Retinal pigment epithelial cell (primary cell): Measurements from ENCODE around the gene GALNT9.

Source experiments
- DNase-seq: peaks from one replicate; pipeline ENCODE4 v3.0.0-alpha.2; 2010; ENCODE audit warnings: low read depth
- H3K4me3 ChIP-seq: 2 replicates; pipeline ENCODE4 v1.5.1; 2011; ENCODE audit warnings: mild to moderate bottlenecking, low read length, control low read depth, moderate library complexity
- TF ChIP-seq, protein P1 (sequence below): conservative IDR thresholded peaks from 2 replicates; pipeline ENCODE4 v1.5.1; 2011; ENCODE audit warnings: low read depth, low read length, control low read depth, inconsistent platforms

Gene GALNT9

DNA sequence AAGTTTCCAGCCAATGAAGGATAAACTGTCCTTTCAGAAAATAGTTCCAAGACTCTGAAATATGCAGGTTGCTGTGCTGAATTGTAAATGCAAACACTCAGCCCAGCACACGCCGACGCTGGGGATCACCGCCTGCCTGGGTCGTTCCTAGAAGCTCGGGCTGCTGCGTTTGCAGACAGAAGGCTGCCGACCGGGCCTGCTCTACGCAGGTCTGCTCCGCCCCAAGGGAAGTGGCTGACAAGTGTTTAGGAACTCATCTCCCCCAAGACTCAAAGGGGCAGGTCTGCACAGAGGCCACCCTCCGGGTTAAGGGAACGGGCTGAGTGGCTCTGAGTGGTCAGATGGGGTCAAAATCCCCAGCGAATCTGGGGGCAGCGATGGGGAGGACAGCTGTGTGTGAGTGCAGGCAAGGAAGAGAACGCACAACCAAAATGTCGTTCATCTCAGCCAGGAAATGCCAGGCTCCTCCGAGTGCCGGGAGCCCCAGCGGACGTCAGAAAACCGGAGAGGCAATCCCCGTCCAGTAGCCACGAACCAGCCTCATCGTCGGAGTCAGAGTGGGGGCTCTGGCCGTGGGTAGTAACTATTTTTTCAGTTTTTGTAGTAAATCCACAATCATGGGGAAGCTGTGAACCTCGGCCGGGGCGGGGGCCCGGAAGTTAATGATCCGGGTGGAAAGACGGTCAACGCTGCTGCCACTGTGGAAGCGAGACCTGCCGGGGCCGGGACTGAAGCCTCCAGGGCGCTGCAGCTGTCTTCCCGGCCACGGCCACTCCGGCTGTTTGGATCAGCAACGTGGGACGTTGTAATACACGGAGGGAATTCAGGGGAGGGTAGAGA, 6.0 kb downstream of the GALNT9 start:
- DNase-seq = no peak
- H3K4me3 ChIP-seq = no peak overlapping the region
- TF ChIP-seq, protein P1, sequence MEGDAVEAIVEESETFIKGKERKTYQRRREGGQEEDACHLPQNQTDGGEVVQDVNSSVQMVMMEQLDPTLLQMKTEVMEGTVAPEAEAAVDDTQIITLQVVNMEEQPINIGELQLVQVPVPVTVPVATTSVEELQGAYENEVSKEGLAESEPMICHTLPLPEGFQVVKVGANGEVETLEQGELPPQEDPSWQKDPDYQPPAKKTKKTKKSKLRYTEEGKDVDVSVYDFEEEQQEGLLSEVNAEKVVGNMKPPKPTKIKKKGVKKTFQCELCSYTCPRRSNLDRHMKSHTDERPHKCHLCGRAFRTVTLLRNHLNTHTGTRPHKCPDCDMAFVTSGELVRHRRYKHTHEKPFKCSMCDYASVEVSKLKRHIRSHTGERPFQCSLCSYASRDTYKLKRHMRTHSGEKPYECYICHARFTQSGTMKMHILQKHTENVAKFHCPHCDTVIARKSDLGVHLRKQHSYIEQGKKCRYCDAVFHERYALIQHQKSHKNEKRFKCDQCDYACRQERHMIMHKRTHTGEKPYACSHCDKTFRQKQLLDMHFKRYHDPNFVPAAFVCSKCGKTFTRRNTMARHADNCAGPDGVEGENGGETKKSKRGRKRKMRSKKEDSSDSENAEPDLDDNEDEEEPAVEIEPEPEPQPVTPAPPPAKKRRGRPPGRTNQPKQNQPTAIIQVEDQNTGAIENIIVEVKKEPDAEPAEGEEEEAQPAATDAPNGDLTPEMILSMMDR = no peak

DNA sequence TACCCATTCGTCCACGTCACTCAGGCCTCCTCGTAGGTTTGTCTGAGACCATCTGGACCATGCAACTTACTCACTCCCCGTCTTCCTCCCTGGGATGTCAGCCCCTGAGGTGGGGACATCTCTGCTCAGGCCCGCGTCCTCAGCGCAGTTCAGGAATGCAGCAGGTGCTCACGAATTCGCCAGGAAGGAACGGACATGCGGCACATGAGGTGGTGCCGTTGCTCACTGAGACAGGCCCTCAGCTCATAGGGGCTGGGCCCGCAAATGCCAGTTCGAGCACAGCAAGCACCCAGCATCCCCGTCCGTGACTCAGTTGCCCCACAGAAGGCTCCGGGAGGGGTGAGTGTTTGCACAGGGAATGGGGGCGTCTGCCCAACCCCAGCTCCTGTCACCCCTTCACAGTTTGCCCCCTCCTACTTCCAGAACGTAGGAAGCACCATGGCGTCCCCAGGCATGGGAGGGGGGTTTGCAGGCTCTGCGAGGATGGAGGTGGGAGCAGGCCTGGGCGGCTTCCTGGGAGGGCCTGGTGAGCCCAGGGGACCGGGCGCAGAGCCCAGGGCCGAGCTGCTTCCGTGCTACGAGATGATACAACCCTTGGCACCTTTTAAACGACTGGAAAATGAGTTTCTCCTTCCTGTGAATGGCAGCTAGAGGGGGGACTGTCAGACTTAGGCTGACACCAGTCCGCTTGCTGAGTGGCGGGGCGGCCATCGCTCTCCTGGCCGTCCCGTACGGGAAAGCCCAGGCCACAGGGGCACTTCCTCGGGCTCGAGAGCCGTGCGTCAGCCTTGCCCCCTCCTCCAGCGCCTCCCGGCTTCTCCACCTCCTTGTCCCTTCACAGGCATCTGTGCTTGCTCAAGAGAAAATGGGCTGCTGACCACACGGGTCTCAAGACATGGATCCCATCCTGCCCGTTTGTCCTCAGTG, 6.9 kb downstream of the GALNT9 start:
- TF ChIP-seq, protein P1 = no peak
- no peak for DNase-seq
- H3K4me3 ChIP-seq = no peak overlapping the region

DNA sequence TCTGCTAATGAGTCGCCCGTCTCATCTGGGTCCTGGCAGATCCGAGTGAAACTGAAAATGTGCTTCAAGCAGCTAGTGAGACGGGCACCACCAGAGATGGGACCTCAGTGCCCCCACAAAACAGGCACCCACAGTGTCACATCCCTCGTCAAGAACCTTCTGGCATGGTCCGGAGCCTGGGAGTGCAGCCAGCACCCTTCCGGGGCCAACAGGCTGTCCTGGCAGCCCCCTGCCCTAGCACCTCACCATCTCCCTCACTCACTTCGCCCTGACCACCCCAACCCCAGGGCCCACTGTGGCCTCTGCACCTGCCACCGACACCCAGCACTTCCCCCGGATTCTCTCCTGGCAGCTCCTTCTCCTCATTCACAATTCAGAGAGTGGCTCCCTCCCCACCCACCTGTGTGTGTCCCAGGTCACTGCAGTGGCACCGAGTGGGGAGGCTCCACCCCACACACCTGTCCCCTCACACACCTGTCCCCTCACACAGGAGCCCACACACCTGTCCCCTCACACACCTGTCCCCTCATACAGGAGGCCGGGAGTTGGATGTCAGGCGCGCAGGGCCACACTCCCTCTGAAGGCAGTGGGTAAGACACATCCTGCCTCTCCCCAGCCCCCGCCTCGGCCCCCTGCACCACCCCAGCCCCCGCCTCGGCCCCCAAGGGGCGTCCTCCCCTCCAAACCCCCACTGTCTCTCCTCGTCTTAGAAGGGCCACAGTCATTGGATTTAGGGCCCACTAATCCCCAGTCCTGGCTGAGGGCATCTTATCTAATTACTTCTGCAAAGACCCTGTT, 7.9 kb downstream of the GALNT9 start:
- no peak overlapping the region for H3K4me3 ChIP-seq
- DNase-seq = no peak
- TF ChIP-seq, protein P1 = no peak

DNA sequence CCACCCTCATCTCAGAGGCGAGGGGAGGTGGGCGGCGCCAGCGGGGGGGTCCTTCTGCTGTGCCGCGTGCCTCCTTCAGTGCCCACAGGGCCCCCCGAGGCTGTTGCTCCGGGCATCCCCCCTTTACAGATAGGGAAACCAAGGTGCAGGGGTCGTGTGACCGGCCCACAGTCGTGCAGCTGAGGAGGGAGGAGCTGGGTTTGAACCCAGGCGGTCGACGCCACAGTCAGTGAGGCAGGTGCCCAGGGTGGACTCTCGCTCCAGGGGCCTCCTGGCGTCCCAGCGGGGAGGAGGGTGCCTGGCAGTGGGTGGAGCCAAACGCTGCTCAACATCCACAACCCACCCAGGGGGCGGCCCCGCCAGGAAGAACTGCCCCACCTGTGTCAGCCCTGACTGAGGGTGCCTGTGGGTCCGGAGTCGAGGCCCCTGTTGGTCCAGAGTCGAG, 8.6 kb downstream of the GALNT9 start:
- DNase-seq = no peak
- TF ChIP-seq, protein P1 = no peak
- no peak overlapping the region for H3K4me3 ChIP-seq

DNA sequence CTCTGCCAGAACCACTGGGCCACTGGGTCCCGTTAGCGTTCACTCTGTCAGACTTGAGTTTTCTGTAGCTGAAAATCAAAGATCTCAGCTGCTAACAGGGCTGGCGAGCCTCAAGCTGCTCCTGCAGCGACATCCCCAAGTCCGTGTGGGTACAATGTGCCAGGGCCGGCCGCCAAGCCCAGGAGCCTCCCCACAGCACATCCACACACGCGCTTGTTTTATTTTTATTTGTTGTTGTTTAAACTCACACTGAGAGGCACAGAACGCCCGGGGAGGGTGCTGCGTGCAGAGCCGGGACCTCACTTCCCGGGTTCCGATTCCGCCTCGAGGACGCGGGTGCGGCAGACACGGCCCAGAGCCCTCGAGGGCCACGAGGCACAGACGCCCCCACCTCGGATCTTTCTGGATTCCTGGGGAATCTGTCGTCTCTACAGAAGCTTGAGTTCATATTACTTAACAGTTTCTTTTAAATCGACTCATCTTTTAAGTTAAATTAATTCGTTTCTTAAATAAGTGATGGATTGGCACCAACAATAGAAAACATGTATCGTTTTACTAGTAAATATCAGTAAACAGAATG, 9.3 kb downstream of the GALNT9 start:
- no peak for DNase-seq
- no peak overlapping the region for H3K4me3 ChIP-seq
- TF ChIP-seq, protein P1 = no peak

DNA sequence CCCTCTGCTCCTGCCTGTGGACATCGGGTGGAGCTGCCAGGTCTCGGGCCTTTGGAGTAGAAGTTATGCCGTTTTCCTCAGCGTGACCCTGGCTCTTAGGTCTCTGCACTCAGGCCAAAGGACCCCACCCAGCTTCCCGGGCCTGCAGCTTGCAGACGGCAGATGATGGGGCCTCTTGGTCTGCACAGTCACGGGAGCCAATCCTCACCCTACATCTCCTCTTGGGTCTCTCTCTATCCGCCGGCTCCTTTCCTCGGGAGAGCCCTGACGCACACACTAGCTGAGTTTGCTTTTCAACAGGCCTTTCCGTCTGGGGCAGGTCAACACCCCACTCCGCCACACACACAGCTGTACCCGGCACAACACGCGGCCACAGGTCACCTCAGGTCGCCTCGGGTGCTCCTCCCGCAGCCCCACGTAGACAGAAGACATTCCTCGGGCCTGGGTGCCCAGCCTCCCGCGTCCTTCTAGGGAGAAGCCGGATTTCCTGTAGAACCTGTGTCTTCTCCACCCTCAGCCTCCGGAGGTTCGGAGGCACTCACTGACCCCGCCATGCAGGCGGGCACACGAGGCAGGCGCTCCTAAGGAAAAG, 9.9 kb downstream of the GALNT9 start:
- no peak for DNase-seq
- TF ChIP-seq, protein P1 = no peak
- H3K4me3 ChIP-seq = no peak overlapping the region
